HEK293T (cell line): ENCODE data around the gene PRPH2.

Source experiments
- FOXK2 ChIP-seq: fragments of 450-650 bp; IDR thresholded peaks from 2 replicates; pipeline ENCODE4 v1.6.1; 2016; ENCODE audit warnings: mild to moderate bottlenecking
- SP1 ChIP-seq: fragments of 450-650 bp; IDR thresholded peaks from 2 replicates; pipeline ENCODE4 v1.6.1; 2017
- SUZ12 ChIP-seq: fragments of 450-650 bp; IDR thresholded peaks from 2 replicates; pipeline ENCODE4 v1.6.1; 2016; ENCODE audit warnings: mild to moderate bottlenecking
- TARDBP ChIP-seq: fragments of 450-650 bp; IDR thresholded peaks from 2 replicates; pipeline ENCODE4 v1.6.1; 2016
- ZNF384 ChIP-seq: fragments of 450-650 bp; IDR thresholded peaks from 2 replicates; pipeline ENCODE4 v1.6.1; 2016

GRCh38 chr6:42697268-42697655 is 25.1 kb downstream of the PRPH2 start:
- TF ChIP-seq FOXK2 = no peak
- no peak for TF ChIP-seq SUZ12
- no peak for TF ChIP-seq TARDBP
- TF ChIP-seq ZNF384 = no peak
- no peak for TF ChIP-seq SP1
